G401.6 (cell line): Measurements from ENCODE around the gene MEF2A.
"Not testable (repeated sequence)": the region's sequence is repeated elsewhere in the genome, so short reads cannot be mapped to it uniquely, and the experiment has no call there.

Source experiments
- FAIRE-seq: peaks from 2 replicates; lab custom pipeline; 2012; peaks lifted over from hg19 to GRCh38; lab: Jason Lieb, UNC

MEF2A gene

DNA sequence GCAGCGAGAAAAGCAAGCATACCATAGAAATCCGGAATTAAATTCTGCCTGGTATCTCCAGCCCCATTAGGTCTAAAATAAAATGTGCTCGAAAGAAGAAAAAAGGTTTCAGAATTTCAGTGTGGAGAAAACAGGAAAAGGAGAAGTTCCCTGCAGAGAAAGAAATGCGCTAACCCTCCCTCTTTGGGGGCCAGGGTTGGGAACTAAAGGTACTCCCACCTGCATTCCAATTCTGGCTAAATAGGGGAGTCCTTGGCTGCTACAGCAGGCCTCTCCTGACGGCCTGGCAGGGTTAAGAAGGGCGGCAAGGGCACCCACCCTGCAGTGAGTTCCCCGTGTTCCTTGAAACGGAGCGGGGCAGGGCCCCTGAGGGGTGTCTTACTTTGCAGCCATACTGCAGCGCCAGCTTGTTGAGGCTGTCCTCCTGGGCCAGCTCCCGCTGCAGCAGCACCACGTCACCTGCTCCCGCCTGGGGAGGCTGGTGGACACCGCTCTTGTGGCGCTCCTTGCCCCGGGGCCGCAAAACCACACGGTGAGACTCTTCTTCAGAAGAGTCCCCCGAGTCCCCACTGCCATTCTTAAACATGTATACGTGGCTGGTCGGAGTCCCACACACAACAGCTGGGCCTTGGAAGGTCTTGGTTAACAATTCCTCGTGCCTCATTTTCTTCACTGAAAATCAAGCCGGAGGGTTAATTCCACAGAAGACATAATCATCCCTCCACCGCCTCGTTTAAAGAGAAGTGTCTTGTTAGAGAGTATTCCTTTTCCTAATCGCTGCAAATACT is 165.7 kb downstream of the MEF2A start:
- no peak for FAIRE-seq

DNA sequence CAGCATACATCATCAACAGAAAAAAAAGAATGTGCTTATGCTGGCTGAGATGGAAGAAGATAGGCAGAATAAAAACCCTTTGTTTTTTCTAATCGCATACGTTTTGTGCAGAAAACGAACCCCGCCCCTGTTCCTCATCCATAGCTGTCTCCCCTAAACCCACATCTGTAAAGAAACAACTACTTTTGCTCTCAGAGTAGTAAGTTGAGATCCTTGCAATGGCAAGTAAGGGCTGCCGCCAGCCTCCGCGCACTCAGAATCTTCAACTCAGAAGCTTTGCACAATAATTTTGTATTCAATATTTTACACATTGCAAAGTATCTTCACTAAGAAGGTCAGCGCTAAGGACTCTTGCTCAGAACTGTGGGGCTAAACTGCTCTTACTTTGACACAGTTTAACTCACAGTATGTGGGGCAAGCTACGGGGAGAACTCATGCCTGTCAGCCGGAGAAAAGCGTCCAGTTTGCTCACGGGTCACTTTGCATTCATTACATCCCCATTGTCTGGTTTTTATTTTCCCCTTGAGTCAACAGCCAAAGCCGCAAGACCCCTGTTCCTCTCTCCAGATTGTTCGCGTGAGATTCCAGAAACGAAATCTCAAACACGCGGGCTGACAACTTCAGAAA is 166.5 kb downstream of the MEF2A start:
- FAIRE-seq: no peak

DNA sequence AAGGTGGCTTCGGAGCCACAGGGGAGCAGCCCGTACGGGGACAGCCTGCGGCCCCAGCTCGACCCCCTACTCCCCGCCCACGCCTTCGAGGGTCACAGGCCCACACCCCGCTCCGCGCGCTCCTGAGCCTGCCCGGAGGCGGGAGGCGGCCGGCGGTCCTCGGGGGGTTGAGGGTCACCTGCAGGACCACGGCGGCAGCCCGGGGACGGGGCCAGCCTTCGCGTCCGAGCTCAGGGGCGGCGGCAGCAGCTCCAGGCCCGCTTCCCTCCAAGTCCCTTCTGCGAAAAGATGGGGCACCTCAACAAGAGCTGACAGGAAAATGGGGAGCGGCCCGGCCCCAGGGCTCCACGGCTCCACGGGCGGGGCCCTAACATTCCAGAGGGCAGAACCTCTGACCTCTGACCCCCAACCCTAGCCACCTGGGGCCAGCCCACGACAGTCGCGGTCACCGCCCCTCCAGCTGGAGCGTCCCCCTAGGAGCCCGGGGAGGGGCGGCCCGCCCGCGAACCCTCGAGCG is 167.0 kb downstream of the MEF2A start:
- FAIRE-seq: no peak

DNA sequence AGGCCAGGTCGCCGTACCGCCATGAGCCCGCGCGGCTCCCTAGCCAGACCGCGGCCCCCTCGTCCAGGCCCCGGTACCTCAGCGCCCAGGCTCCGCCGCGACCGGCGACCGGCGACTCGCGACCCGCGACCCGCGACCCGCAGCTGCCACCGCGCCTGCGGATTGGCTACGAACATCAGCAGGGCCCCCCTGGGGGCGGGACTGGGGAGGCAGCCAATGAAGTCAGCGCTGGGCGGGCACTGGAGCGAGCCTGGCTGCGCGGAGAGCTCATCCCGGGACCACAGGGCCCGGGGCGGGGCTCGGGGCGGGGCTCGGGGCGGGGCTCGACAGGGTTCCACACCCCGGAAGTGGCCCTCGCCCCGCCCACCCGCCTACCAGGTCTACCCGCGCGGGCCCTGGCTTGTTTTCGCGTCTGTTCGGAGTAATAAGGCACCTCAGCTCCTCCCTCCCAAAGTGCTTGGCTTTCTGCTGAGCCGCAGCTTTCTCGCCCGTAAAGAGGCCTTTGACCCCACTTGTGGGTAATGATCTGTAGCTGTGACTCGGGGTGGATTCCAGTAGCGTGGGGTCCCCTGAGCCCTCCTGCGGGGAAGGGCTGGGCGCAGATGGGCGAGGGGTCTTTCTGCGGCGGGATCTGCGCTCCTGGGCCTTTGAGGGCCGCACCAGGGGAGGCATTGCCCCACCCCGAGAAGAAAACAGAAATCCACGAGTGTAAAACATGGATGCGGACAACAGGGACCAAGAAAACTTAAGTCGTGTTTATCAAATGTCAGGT is 167.7 kb downstream of the MEF2A start, which contains the start of gene LYSMD4:
Gene LYSMD4, minus strand, starts transcription at position 170 of the 772 bp plus-strand sequence. CDS start 1,438 bp downstream, outside the sequence.
- FAIRE-seq: no peak

DNA sequence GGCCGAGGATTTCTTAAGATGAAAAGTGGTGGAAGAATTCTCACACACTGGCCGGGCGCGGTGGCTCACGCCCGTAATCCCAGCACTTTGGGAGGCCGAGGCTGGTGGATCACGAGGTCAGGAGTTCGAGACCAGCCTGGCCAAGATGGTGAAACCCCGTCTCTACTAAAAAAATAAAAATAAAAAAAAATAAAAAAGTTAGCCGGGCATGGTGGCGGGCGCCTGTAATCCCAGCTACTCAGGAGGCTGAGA is 168.2 kb downstream of the MEF2A start:
- not testable (repeated sequence) for FAIRE-seq

DNA sequence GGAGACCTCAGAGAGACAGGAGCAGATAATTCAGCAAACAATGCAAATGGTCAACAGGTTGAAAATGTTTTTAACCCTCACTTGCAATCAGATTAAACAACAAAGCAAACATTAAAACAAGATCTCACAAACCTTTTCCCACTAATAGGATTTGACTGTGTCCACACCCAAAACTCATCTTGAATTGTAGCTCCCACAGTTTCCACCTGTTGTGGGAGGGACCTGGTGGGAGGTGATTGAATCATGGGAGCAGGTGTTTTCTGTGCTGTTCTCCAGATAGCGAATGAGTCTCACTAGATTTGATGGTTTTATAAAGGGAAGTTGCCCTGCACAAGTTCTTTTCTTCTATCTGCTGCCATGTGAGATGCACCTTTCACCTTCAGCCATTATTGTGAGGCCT is 168.8 kb downstream of the MEF2A start:
- no peak for FAIRE-seq

DNA sequence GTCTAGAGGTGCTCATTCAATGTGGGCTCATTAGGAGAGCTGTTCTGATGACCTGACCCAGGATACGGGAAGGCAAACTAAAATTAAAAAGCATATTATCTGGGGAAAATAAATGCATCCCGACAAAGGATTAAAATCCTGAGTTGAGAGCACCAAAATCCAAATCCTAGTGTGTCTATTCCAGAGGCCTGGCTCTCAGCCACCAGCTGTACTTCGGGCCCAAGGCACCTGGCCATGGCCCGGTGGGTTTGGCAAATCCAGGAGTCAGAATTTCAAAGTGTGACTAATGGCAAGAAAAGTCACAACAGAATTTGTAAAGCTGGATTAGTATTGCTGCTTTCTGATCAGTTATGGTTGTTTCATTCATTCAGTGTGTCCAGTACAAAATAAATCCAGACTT is 170.1 kb downstream of the MEF2A start:
- FAIRE-seq: no peak

DNA sequence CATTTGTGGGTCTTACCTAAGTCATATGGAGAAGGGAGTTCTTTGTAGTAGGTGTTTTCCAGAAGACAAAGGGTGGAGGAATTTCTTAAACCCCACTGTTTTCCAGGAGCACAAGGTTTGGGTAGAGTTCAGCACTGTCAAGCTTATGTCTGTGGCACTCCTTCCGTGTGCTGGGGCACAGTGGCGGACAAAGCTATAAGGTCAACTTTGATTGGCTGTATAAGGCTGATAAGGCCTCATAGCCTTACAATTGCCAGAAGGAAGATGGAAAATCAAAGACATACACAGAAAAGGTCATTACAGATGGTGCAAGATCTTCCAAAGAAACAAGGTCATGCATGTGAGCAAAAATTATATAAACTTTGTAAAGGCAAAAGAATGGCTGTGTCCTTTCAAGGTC is 170.9 kb downstream of the MEF2A start:
- FAIRE-seq: no peak

DNA sequence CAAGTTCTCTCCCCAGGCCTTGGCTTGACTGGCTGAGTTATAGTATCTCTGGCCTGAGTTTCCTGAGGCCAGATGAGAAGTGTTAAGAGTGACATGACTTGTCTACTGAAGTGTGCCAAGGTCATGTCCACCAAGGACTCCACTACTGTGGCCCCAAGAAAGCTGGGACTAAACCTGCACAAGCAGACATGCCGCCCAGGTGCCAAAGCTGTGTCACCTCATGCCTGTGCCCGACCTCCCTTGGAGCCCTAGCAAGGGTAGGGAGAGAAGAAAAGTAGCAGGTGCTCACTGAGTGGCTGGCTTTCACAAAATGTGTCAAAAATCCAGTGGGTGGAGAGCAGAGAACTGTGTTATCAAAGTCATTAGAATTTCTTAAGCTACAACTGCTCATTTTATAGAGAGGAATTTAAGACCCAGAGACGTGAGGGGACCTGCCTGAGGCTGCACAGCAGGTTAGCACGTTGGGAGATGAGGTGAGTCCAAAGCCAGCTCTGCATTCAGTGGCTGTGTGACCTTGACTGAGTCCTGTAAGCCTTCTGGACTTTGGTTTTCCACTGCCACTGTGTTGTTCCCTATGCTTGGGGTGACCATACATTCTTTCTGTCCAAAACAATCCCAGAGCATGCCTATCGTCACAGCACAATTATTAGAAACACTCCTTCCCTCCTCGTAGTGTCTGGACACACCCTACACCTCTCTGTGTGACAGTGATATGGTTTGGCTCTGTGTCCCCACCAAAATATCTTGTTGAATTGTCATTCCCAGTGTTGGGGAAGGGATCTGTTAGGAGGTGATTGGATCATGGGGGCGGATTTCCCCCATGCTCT is 172.4 kb downstream of the MEF2A start:
- no peak for FAIRE-seq

DNA sequence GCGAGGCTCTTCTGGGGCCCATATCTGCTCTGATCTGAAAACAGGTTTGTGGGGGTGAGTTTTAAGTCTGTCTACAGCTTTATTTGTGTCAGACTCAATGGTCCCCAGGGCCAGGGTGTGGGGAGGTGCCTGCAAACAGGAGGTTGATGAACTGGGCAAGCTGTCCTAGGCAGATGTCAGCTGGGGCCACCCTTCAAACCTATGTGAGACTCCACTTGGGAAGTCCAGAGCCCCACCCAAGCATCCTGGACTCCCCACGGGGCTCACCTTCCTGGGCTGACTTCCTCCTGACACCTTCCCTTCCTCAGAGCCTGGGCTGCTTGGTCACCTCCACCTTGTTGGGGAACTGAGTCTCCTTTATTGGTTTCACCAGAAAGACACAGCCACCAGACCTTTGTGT is 176.1 kb downstream of the MEF2A start:
- no peak for FAIRE-seq

DNA sequence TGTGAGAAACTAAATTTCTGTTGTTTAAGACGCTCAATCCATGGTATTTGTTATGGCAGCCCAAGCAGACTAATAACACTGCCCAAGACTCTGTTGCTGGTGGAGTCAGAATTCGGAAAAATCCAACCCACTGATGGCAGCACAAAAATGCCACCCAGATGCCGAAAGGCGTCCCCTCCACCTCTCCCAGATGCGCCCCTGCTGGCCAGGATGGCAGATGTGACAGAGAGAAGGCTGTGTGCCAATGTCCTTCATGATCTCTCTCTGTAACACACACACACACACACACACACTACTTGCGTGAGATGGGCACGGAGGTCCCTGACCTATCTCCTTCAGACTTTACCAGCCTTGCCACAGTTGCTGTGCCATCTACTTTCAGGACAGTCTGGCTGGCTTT is 178.4 kb downstream of the MEF2A start:
- no peak for FAIRE-seq

DNA sequence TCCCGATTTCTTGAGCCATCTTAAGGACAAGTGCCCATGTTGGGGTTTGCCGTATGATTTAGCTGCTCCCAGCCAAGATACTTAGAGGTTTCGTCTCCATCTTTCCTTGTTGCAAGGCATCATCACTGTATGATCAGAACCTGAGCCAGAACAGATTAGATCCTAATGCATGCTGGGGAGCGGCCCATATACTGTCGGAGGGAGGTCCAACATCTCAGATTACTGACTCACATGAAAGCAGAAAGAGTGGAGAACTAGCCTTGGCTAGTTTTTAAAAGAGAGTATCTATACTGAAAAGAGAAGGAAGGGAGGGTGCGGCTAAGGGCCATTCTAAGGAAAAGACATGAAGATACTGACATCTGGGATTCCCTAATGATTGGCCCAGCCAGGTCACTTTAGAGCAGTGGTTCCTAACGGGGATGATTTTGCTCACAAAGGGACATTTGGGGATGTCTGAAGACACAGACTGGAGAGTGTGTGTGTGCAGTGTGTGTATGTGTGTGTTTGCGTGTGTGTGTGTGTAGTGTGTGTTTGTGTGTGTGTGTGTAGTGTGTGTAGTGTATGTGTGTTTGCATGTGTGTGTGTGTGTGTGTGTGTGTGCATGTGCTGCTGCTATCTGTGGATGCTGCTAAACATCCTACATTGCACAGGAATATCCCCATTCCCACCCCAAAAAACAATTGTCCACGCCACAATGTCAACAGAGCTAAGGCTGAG is 179.7 kb downstream of the MEF2A start:
- no peak for FAIRE-seq

DNA sequence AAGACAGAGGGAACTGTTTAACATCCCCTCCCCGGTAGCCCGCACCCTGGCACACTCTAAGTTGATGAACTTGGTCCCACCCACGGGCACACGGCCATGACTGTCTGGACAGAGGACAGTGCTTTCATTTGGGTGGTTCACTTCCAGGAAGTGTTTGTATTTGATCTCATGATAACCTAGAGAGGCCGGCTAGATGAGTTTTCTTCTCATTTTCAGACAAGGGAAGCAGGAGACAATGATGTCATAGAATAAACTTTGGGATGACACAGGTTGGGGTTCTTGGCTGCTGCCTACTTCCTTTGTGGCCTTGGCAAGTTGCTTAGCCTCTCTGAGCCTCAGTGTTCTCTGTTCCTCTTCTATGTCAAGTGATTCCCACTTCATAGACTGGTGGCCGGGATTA is 183.6 kb downstream of the MEF2A start:
- no peak for FAIRE-seq

DNA sequence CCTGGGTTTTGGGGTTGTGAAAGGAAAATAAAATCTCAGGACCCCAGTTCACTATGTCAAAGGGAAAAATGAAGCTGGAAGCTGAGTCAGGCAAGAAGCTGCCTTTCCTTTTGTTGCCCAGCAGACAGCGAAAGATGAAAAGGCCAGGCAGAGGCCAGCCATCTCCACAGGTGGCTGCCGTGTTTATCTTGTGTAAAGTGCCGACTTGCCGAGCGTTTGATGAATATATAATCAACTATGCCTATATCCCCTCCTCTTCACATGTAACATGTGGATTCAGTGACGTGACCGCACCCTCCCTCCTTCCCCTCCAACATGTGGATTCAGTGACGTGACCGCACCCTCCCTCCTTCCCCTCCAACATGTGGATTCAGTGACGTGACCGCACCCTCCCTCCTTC is 184.5 kb downstream of the MEF2A start:
- not testable (repeated sequence) for FAIRE-seq

DNA sequence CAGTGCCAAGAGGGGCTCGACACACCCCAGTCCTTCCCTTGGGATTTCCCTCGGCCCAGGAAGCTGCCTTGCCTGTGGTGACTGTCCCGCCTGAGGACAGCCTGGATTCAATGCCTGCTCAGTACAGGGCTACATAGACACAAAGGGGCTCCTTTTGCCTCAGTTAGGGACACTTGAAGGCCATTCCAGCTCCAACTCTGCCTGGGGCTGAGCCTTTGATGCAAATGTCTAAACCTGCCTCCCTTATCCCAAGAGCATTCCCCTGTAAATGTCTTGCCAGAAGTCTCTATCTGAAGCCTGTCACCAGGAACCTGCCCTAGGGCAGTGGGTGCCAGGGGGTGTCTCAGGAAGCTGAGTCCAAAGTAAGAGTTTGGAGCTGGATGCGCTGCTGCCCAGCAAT is 186.8 kb downstream of the MEF2A start:
- no peak for FAIRE-seq

DNA sequence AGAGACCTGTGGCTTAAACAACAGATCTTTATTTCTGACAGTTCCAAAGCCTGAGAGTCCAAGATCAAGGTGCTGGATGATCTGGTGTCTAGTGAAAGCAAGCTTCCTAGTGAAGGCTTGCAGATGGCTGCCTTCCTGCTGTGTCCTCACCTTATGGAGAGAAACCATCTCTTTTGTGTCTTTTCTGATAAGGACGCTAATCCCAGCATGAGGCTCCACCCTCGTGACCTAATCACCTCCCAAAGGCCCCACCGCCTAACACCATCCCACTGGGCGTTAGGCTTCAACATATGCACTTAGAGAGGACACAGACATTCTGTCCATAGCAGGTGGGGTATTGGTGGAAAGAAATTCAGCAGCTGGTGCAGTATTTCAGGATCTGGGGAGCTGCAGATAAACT is 187.3 kb downstream of the MEF2A start:
- no peak for FAIRE-seq

DNA sequence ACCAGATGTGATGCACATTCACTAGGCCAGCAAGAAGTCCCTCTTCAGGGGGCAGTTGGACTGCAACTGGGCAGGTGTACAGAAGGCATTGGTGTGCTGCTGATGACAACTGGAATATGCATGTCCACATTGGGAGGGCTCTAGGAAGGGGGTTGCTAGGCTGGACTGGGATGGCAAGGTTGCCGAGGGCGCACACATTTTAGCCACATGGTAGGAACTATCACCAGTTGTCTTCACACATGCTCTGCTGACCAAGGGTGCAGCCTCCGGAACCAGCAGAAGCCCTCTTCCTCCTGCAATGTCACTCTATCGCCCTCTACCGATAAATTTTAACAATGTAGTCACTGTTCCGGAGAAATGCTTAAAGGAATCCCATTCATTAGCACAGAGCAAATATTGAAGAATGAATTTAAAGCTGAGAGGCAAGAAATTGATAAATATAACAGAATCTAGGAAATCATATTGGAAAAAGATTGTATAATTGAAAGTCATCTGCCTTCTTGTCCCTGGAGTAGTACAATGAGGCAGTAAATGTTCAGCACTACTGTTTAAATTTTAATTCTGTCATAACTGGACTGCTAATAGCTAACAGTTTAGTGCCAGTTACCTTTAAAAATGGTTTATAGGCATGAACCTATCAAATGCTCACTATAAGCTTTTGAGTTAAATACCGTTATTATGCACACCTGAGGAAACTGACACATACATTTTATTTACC is 190.1 kb downstream of the MEF2A start:
- FAIRE-seq: peak; percentile 84

DNA sequence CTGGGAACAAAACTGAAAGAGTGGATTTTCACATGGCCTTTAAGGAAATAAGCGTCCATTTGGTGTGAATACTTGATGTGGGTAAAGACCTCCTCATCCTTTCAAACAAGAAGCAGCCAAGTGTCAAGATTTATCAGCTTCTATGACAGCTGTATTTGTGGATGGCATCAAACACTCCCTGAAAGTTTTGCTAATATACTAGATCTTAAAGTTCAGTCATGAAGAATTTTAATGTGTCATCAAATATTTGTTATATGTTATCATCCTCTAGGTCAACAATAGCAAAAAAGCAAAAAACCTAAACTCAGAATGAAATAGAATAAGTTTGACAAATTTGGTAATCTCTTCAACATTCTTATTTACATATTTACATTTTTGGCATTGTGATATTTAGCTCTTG is 196.5 kb downstream of the MEF2A start:
- FAIRE-seq: no peak

DNA sequence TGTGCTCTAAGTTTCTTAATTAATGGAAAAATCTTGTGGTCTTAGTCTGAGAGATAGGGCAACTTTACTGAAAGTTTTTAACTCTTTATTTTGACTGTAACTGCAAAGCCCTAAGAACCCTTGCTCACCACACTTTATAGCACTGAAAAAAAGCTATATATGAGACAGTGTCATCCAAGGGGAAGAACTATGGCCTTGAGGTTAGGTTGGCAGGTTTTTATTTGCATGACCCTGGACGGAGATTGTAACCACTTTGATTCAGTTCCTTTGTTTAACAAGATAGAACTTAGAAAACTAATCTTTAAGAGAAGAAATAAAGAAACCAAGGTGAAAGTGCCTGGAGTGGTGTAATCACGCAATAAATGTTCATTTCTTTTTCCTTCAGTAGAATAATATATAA is 198.0 kb downstream of the MEF2A start:
- no peak for FAIRE-seq

DNA sequence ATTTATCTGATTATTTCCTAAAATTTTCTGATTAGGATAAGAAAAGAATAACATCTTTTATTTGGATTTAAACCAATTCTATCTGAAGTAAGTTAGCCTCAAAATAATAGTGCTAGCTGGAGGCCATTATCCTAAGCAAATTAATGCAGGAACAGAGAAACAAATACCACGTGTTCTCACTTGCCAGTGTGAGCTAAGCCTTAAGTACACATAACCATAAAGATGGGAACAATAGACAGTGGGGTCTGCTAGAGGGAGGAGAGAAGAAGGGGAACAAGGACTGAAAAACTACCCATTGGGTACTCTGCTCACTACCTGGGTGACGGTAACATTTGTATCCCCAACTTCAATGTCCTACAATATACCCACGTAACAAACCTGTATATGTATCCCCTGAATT is 198.7 kb downstream of the MEF2A start:
- FAIRE-seq: no peak
